A673 (cell line): ENCODE data around the gene PRADC1.

Experiments used
- EZH2 ChIP-seq: fragments of 200-600 bp; sonication (generic); IDR thresholded peaks from 2 replicates; pipeline ENCODE4 v1.6.1; 2017; ENCODE audit warnings: borderline replicate concordance, low read depth, mild to moderate bottlenecking, mixed read lengths, antibody characterized with exemption, low read length; ENCODE audit not compliant: poor library complexity, severe bottlenecking
- TF ChIP-seq, protein P1 (sequence below): fragments of 300-800, 200-600 bp; sonication (generic); conservative IDR thresholded peaks from 2 replicates; pipeline ENCODE4 v1.5.1; 2017; ENCODE audit warnings: low read depth, mild to moderate bottlenecking, antibody characterized with exemption, low read length, moderate library complexity, mixed read lengths

DNA sequence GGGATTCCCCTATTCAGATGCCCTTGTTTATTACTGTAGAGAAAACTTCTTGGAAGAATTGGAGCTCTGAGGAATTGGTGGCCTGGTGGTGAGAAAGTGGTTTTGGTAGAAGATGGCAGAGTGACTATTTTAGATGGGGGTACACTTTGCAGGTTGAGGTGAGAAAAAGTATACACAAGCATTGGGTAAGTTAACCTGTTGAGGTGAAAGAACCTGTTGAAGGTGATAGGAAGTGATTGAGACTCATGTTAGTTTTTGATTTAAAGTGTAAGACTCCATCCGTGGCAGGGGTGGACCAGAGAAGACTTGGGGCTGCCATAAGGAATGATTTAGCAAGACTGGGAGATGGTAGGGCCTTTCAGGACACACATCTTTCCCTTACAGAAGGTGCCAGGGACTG, 4.1 kb upstream of the PRADC1 start:
- TF ChIP-seq, protein P1, sequence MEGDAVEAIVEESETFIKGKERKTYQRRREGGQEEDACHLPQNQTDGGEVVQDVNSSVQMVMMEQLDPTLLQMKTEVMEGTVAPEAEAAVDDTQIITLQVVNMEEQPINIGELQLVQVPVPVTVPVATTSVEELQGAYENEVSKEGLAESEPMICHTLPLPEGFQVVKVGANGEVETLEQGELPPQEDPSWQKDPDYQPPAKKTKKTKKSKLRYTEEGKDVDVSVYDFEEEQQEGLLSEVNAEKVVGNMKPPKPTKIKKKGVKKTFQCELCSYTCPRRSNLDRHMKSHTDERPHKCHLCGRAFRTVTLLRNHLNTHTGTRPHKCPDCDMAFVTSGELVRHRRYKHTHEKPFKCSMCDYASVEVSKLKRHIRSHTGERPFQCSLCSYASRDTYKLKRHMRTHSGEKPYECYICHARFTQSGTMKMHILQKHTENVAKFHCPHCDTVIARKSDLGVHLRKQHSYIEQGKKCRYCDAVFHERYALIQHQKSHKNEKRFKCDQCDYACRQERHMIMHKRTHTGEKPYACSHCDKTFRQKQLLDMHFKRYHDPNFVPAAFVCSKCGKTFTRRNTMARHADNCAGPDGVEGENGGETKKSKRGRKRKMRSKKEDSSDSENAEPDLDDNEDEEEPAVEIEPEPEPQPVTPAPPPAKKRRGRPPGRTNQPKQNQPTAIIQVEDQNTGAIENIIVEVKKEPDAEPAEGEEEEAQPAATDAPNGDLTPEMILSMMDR: no peak
- TF ChIP-seq EZH2: no peak
